HG03521 (cell line): ENCODE measurements around the gene TRAK1.

Experiments used
- ATAC-seq: cut with Tn5 transposase; IDR thresholded peaks from one replicate; pipeline ENCODE4 v1.9.1; 2021; ENCODE audit warnings: mild to moderate bottlenecking, moderate library complexity; ENCODE audit not compliant: unreplicated experiment

The TRAK1 gene

DNA sequence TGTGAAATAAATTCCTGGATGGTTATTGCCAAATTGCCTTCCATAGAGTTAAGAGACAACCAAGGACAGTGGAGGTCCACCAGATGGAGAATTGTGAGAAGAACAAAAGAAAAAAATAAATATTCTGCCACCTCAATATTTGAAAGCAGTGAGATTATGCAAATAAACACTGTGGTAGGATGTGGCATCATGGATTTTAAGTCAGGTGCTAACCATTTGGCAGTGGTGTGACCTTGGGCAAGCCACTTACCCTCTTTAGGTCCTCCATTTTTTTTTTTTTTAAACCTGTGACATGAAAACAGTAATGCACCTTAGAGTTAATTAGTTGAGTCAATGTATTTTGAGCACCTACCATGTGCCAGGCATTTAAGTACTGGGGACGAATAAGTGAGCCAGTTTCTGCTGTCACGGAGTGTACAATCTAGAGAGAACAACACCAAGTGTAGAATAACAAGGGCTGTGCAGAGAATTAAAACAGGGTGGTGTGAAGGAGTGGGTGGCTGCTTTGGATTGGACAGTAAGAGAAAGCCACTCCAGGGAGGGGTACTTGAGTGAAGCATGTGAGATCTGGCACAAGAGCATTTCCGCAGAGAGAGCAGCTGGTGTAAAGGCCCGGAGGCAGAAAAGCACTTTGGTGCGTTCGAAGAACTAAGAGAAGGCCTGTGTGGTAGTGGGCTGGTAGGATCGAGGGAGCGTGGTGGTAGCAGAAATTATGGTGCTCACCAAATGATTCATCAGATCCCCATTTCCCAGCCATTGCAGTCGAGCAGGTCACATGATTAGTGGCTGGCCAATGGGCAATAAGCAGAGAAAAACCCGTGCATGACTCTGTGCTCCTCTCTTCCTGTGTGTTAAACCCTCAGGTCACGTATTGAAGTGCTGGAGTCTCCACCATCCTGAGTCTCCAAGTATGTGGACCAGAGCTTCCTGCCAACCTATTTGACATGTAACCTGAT lies 135.6 kb downstream of the TRAK1 start:
- no peak for ATAC-seq

DNA sequence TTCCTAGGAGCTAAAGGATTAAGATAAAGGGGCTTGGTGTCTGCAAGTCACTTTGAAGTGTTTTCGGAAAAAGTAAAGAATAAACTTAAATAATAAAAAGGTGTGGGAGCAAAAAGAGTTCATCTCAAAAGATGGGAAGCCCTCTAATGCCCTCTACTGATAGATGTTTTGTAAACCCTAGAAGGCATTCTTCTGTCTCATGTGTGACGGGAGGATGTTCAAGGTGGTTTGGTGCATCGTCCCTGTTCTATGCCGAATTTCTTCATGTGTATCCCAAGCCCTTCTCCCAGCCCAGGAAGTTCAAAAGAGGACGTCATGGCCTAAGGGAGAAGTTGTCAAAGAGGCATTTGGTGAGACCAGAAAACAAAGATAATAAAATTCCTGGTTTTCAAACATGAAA lies 137.6 kb downstream of the TRAK1 start:
- no peak for ATAC-seq

DNA sequence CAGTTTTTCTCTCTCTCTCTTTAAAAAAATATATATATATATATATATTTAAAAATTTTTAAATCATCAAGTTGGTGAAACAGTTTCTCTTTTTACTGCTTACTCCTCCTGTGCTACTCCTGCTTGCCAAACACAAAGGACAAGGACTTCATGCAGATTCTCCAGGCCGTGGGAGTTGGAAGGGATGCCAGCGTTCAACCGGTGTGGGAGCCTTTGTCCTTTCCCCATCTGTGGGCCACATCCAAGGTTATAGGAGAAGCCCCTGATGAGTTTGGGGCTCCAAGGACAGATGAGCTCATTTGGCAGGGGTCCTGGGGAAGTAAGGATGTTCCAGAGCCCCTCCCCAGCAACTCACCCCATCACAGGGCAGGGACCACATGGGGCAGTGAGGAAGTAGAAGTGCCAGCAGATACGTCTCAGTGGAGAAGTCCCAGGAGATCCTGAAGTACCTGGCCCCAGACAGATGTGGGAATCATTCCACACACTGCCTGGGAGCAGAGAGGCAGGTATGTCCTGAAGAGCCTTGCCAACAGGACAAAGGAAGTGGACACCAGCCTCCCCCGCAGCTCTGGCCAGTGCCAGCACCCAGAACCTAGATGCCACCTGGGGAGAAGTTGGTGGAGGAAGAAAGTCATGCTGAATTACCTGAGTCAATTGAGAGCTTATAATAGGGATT lies 138.2 kb downstream of the TRAK1 start:
- ATAC-seq, result no peak

DNA sequence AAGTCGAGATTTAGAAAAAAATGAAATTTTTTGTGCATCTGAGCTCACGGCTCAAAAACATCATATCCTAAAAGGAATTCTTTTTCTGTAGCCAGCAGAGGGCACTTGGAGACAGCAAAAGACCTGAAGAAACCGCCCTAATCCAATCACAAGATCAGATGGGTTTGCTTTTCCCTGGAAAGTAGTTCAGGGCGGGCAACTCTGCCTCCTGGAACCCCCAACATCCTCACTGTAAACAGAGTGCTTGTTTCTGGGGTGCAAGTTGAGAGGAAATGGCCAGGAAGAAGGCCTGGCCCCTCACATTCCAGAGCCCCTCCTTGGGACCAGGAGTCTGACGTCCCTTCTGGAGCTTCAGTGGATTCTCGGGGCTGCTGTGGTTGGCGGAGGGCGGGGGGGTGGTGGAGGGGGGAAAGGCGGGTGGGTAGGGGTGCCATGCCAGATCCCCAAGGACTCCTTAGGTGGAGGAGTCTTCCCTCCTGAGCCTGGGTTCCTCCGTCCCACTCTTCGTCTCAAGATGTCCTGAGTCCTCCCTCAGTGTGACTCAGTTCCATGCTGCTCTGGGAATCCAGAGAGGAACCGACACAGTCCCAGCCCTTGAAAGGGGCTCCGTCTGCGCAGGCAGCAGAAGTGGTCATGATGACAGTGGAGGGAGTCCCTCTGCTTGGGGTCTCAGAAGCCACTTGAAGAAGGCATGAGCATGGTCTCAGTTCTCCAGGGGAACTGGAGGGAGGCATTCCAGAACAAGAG lies 139.0 kb downstream of the TRAK1 start:
- no peak for ATAC-seq

DNA sequence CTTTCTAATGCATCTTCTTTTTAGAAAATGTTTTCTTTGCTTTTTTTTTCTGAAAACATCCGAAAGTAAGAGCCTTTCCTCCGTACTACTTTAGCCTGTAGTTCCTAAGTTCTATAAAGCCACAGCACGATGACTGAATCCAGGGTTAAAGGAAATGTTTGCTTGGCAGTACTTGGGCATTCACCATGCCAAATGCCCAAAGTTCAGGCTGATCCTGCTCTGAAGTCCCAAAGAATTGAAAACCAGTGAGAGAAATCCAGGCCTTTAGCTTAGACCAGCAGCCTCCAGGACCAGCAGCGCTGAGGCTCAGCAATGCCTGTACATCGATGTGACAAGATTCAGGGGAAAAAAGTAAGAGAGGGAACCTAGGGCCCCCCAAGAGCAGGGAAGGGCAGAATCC lies 139.7 kb downstream of the TRAK1 start:
- ATAC-seq, result no peak

DNA sequence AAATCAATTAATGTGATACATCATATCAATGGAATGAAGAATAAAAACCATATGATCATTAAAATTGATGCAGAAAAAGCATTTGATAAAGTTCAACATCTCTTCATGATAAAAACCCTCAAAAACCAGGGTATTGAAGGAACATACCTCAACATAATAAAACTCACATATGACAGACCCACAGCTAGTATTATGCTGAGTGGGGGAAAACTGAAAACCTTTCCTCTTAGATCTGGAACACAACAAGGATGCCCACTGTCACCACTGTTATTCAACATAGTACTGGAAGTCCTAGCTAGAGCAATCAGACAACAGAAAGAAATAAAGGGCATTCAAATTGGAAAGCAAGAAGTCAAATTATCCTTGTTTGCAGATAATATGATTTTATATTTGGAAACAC lies 144.4 kb downstream of the TRAK1 start:
- ATAC-seq, result no peak

DNA sequence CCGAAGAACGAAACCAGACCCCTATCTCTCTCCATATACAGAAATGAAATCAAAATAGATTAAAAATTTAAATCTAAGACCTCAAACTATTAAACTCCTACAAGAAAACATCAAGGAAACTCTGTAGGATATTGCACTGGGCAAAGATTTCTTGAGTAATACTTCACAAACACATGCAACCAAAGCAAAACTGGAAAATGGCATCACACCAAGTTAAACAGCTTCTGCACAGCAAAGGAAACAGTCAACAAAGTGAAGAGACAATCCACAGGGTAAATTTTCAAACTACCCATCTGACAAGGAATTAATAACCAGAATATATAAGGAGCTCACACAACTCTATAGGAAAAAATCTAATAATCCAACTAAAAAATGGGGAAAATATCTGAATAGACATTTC lies 145.5 kb downstream of the TRAK1 start:
- ATAC-seq, result no peak

DNA sequence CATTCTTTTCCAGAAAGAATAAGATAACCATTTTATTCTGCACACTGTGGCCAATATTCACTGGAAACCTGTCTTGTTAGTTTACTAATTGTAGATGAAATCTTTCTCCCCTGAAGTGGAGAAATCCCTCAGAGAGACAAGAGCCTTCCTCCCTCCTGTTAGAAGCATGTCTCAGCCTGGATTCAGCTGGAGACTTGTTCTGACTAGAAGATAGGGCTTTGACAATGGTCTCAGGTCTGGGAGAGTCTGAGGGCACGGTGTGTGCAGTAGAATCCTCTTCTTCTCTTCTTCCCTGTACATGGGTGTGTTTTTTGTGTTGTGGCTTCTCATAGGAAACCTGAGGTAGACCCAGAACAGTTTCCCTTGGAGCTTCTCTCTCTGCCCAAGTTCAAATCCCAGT lies 154.9 kb downstream of the TRAK1 start:
- no peak for ATAC-seq

DNA sequence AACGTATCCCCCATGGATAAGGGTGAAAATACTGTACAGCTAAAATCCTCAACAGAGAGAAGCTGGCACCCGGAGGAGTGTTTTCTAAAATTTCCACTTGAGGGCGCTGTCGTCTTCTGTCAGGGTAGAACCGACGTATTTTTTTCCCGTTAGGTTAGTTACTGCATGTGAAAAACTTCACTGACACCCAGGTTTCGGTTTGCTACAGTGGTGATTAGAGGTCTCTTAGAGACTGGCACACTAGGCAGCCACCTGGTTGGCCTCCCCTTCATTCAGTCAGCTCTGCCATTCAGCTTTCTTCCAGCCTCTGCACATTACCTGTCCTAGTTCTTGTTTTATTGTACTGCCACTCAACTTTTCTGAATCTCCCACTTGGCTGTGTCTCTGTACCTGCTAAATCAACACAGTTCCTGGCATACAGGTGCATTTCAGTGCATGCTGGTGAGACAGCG lies 156.4 kb downstream of the TRAK1 start:
- peak; percentile 56 for ATAC-seq

DNA sequence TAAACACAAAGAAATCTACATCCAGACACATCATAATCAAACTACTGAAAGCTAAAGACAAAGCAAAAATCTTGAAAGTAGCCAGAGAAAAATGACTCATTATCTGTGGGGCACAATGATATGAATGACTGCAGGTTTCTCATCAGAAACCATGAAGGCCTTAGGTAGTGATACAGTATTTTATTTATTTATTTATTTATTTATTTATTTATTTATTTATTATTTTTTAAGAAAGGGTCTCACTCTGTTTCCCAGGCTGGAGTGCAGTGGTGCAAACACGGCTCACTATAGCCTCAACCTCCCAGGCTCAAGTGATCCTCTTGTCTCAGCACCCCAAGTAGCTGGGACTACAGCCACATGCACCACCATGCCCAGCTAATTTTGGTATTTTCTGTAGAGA lies 159.6 kb downstream of the TRAK1 start:
- no peak for ATAC-seq

DNA sequence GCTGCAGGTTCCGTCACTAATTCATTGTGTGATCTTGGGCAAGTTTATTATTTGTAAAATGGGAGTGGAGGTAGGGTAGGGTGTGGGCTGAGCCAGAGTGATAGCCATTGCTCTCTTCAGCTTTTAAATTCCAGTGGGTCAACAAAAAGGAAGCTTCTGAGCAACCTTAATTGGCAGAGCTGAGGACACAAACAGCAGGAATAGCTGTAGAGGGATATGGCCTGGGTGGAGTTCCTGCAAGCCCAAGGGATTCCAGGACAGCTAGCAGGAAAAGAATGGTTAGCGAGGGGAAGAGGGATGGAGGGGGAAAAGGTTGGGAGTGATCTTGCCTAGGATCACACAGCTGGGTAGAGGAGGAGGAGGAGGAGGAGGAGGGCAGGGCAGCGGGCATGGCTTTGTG lies 163.4 kb downstream of the TRAK1 start:
- no peak for ATAC-seq

DNA sequence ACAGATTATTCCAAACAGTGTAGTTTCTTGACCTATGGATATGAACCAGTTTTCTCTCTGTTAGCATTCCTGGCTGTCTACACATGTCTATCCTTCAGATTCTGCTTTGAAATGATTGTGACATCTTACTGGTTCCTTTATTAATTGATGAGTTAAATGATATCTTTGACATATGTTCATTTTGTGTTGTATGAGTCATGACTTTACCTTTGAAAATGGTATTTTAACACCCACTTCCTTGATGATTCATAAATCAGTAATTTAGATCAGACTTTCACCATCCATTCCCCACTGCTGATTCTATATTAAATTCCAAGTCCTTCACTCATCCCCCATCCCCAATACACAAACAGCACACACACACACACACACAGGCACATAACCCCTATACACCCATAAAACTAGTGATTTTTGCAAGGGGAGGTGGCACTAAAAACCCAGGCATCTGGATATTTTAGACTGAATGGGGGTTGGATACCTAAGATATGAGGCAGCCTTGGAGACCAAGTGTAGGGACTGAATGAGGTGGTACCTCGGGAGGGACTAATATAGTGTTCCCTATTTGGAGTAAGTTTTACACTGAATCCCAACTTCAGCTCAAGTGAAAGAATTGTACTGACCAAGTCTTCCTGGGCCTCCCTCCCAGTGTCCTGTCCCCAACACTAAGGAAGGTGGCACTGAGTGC lies 165.1 kb downstream of the TRAK1 start:
- no peak for ATAC-seq

DNA sequence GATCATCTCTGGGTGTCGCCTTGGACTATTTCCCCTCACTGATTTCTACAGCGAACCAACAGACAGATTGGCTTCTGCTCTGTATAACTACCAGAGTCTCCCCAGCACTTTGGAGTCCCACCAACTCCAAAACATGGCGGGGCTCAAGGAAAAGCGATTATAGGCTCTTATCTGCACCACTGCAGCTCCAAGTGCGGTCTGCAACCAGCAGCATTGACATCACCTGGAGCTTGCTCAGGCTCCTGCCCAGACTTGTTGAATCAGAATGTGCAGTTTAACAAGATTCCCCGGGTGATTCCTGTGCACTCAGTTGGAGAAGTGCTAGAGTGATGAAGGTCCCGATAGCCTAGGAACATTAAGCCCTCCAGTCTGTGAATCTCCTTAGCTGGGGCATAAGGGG lies 165.8 kb downstream of the TRAK1 start:
- no peak for ATAC-seq

DNA sequence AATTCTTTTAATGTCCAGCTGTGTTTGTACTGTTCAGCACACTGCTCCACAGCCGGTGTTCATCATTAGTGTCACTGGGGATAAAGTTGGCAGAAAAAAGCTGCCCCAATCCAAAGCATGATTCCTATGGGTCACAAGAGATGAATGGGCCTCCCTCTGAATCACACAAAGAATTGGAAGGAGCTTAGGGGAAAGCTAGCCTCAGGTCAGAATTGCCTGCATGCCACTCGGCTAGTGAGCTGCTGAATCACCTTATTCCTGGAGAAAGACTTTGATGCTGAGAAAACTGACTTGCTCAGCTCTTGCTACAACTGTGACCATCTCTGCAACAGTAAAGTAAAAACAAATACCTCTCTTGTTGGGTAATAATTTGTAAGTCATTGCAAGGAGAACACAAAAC lies 171.4 kb downstream of the TRAK1 start:
- no peak for ATAC-seq

DNA sequence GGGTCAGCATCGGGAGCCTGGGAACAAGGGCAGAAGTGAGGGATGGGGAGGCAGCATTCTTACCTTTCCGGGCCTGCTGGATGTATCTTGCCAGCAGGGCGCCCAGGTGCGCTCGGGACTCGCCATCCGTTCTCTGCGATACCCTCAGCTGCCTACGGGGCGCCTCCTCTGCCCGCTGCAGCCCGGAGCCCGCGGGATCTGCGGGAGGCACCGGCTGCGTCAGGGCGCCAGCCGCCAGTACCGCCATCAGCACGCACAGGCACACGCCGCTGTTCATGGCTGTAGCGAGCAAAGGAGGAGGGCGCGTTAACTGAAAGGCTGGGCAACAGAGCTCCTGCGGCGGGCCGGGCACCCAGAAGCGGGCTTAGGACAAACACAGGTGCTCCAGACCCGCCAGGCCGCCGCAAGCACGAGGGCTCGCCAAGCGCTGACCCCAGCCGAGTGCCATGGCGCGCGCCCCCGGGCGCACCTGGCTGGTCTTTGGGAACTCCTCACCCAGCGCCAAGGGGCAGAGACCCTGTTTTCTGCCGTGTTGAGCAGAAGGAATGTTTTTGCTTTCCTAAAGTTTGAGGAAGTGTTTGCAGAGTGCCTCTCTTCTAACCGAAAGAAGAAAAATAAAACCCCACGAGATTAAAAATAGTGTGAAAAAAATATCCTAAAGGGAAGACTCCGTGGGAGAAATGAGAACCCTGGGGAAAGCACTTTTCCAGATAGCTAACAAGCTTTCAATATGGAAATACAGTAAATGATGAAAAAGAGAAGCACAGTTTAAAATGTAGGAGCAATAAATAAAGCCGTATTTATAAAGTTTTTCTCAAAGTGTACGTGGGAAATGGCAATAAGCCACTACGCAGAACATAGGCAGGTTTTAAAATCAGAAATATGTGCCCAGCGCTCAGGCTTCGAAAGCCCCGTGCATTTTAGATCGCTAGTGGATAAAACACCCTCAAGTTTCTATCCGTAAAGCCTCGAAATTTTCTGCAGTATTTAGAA lies 172.5 kb downstream of the TRAK1 start:
- ATAC-seq, result no peak

DNA sequence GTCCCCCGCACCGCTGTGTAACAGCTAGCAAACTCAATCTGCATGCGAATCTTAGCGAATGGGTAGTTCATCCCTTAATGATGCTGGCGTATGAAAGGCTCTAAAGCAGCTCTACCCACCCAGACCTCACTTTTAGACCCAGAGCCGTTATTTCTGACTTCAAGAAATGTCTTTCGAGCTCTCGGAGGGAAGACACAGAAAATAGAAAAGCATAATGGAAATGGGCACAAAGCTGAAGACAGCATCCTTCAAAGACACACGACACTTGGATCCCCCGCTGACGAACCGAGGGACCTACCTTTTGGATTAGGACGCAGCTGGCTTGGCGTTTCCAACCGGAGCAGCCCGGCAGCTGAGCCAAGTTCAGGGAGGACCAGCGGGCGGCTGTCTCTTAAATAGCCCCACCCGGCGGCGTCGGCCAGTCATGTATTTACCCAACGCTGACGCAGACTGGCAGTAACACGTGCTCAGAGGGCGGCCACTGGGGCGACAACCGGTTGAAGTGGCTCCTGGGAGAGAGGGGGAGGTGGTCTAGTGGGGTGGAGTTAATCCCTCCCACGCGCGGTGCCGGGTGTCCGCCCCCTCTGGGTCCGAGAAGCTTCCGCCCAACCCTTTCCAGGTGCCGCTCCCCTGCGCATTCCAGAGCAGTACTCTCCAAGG lies 173.4 kb downstream of the TRAK1 start:
- no peak for ATAC-seq

DNA sequence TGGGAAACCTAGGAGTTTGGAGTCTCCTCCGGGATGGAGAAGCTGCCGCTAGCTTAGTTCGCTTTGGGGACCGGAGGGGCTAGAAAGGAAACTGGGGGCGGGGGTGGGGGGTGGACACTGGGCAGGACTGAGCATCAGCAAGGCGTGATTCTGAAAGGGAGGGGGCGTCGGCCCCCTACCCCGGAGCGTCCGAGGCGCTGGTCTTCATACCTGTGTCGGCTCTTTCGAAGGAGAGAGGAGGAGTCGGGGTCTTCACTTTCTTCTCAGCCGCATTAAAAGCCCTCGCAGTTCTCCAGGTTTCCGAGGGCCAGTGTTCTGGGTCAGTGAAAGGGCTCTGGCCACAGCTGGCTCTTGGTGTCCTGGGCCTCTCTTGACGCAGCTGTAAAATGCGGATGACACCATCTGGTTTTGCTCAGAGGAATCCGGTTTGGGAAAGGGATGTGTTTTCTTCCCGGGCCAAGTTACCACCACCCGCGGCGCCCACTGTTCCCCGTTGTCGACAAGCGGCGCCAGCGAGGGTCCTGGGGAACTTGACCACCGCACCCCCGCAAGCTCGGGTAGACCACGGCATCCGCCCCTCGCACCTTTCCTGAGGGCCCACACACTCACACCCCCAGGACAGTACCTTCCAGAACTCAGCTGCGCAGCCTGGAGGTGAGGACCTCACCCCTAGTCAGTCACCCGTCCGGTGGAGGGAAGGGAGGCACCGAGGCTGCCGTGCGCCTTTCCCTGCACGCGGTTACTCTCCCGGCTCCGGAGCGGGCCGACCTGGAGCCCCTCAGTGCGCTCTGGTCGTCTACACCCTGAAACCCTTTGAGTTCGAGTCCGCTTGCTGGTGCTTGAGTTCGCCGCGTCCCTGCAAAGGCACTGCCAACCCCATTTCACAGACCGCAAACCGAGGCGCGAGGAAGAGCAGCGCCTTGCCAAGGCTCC lies 174.2 kb downstream of the TRAK1 start:
- ATAC-seq, result no peak

DNA sequence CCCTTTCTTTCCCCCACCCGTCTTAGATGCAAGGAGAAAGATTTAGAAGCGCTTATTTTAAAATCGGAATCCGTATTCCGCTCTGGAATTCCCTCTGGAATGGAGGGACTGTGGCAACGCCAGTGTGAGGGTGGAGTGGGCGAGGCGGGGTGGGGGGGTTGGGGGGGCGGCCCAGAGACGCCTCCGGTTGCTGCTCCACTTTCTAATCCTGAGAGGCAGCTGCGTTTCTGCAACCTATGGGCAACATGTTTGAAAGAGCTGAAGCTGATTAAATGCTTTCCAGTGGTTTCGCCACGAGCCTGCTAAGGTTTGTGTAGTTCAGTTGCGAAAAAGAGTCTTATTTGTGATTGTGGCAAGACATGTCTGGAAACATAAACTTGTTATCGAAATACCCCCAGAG lies 174.9 kb downstream of the TRAK1 start, which contains the start of gene CCK:
TSS of gene CCK (minus strand) at position 101 of the 400 bp plus-strand sequence. CDS start 2,555 bp downstream, outside the sequence.
- no peak for ATAC-seq
